DMS153 (cell line): ENCODE measurements around the gene ALLC.
"Not testable (repeated sequence)": the region's sequence is repeated elsewhere in the genome, so short reads cannot be mapped to it uniquely, and the experiment has no call there.

ENCODE experiments used
- DNase-seq: peaks from one replicate; lab custom pipeline; 2025; lab: John Stamatoyannopoulos, UW

ALLC gene

DNA sequence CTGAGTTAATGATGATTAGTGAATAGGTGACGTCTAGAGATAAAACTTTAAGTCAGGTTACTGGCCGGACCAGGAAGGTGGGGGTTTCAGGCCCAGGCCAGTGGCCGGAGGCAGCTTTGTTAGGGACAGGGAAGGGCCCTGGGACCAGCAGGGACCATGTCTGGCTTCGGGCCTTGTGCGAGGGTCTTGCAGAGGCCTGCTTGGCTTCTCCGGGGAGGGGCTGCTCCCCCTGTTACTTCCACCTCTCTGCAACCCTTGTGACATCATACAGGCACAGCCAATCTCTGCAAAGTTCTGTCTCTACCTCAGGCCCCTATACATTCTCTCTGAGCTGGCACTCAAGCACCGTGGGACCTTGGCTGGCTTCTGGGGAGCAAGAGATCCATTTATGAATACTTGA lies at the start of gene ALLC:
Gene ALLC, plus strand, starts transcription at position 320 of the 400 bp plus-strand sequence. CDS start 12,958 bp downstream, outside the sequence.
- DNase-seq, result no peak

DNA sequence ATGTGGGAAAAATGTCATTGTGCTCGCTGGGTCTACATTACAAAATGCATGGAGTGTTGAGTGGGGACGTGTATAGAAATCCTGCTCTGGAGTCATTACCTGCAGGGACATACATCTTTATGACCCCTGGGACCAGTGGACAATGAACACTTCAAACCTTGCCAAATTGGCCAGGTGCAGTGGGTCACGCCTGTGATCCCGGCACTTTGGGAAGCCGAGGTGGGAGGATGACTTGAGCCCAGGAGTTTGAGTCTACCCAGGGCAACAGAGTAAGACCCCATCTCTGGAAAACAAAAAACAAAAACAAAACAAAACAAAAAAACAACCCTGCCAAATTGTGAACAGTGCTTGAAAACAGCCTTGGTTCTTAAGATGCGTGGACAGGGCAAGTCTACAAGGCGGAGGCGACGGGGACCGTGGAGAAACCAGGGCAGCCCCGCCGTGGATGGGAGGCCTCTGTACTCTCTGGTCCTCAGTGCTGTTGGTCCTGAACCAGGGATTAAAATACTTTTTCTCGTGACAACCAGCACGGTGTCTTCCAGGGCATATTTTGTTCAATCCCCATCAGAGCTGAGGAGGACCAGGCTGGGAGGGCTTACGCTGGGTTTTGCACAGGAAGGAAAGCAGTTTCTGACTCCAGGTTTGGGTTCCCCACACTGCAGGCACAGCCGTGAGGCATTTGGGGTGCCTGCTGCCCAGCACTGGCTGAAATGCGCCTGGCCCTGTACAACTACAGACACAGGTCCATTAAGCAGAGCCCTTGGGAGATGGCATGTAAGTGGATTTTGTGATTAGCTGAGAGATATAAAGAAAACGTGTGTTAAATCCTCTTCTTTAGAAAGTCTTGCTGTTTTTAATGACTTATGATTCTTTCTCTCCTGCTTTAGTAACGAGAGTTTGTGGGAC lies 49.4 kb upstream of the ALLC start:
- peak; percentile 67 for DNase-seq

DNA sequence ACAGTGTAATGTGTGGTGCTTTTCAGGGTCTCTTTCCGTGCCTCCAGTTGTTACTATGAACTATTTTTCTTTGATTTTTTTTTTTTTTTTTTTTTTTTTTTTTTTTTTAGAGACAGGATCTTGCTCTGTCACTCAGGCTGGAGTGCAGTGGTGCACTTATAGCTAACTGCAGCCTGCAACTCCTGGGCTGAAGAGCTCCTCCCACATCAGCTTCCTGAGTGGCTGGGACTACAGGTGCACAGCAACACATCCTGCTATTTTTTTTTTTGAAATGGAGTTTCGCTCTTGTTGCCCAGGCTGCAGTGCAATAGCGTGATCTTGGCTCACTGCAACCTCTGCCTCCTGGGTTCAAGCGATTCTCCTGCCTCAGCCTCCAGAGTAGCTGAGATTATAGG lies 48.7 kb upstream of the ALLC start:
- DNase-seq, result peak; percentile 82

DNA sequence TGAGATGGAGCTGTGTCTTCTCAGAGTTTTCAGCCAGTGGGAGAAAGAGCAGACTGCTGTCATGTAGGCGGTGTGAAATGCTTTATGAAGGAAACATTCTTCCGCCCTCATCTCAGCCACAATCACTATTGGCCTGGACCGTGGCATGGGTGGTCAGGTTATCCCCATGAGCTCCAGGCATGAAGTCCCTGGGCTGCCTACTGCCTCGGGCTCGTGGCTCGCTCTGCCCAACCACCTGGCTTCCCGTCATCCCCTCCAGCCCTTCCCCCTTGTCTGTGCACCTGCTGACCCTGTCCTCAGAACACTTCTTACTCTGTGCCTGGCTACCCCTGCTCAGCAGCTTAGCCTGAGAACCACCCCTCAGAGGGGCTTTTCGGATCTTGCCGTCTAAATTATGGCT lies 47.6 kb upstream of the ALLC start:
- DNase-seq, result no peak

GRCh38 chr2:3610881-3611505 lies 47.0 kb upstream of the ALLC start:
- DNase-seq, result no peak

DNA sequence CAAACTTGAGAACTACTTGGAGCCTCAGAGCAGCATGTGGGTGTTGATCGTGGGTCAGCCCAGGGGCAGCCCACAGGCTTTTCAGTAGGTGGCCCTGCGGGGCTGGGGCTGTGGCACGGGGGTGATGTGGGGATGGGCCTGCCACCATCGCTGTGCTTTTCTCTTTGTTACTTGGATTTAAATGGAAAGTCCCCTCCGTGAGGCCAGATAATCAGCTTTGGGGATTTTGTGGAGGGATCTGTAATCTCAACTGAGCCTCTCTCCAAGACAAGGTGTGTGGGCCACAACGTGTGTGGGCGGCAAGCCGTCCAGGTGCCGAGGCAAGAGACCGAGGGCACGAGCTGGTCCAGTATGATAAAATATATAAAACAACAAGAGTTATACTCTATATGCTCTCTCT lies 46.4 kb upstream of the ALLC start:
- DNase-seq, result no peak

- DNase-seq, result no peak
Measured at GRCh38 chr2:3612639-3613523, 45.1 kb upstream of the ALLC start.

GRCh38 chr2:3613524-3613905 lies 44.5 kb upstream of the ALLC start:
- DNase-seq, result no peak

DNA sequence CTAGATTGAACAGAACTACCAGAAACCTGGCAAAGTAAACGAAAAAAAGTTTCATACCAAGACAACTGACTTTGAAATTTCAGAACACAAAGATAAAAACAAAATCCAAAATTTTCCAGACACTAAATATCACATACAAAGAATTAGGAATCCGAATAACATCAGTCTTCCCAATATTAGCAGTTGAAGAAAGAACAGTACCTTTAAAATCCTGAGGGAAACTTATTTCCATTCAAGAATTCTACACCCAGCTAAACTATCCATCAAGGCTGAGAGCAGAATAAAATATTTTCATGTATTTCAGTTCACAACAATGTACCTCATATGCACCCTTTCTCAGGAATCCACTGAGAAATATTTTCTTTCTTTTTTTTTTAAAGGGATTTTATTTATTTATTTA lies 43.3 kb upstream of the ALLC start:
- not testable (repeated sequence) for DNase-seq

DNA sequence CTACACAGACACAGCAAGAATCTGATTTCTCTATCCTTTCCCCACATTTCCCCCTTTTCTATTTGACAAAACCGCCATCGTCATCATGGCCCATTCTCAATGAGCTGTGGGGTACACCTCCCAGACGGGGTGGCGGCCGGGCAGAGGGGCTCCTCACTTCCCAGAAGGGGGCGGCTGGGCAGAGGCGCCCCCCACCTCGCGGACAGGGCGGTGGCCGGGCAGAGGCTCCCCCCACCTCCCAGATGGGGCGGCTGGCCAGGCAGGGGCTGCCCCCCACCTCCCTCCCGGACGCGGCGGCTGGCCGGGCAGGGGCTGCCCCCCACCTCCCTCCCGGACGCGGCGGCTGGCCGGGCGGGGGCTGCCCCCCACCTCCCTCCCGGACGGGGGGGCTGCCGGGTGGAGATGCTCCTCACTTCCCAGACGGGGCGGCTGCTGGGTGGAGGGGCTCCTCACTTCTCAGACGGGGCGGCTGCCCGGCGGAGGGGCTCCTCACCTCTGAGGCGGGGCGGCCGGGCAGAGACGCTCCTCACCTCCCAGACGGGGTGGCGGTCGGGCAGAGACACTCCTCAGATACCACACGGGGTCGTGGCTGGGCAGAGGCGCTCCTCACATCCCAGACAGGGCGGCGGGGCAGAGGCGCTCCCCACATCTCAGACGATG lies 42.3 kb upstream of the ALLC start:
- not testable (repeated sequence) for DNase-seq

GRCh38 chr2:3616435-3617197 lies 41.4 kb upstream of the ALLC start:
- DNase-seq, result not testable (repeated sequence)

DNA sequence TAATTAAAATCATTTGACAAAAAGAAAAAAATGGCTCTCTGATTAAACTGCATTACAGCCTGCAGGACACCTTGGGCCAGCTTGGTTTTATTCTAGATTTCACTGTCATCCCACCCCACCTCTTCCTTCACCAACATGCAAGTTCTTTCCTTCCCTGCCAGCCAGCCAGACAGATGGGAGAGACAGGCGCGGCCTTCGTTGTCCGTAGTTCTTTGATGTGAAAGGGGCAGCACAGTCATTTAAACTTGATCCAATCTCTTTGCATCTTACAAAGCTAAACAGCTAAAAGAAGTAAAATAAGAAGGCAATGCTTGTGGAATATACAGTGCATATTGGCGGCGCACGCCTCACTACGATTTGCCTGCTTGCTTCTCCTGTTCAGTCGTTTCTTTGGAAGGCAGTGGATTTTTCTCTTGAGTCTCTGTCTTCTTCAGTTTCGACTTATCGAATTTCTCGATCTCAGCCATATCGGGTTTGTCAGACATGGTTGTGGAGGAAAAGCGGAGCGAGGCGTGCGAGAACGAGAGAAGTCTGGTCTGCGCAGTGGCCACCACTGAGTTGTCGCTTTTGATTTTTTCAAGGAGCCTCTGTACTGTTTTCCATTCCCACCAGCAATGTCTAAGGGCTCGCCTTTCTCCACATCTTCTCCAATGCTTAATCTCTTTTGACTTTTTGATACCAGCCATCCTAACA lies 40.7 kb upstream of the ALLC start:
- DNase-seq, result no peak

DNA sequence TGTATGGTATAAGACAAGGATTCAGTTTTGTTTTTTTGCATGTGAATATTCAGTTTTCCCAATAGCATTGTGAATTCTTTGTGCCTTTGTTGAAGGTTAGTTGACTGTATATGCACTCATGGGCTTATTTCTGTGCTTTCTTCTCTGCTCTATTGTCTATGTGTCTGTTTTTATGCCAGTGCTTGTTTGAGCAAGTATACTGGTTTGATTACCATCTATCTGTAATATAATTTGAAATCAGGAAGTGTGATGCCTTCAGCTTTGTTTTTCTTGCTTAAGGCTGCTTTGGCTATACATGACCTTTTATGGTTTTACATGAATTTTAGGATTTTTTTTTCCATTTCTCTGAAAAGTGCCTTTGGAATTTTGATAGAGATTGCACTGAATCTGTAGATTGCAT lies 39.6 kb upstream of the ALLC start:
- DNase-seq, result no peak

- no peak for DNase-seq
Measured at GRCh38 chr2:3619033-3619432, 39.0 kb upstream of the ALLC start.

DNA sequence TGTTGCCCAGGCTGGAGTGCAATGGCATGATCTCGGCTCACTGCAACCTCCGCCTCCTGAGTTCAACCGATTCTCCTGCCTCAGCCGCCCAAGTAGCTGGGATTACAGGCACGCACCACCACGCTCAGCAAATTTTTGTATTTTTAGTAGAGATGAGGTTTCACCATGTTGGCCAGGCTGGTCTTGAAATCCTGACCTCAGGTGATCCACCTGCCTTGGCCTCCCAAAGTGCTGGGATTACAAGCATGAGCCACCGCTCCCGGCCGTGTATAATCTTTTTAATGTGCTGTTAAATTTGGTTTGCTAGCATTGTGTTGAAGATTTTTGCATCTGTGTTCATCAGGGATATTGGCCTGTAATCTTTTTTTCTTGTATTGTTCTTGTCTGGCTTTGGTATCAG lies 38.3 kb upstream of the ALLC start:
- DNase-seq, result not testable (repeated sequence)

DNA sequence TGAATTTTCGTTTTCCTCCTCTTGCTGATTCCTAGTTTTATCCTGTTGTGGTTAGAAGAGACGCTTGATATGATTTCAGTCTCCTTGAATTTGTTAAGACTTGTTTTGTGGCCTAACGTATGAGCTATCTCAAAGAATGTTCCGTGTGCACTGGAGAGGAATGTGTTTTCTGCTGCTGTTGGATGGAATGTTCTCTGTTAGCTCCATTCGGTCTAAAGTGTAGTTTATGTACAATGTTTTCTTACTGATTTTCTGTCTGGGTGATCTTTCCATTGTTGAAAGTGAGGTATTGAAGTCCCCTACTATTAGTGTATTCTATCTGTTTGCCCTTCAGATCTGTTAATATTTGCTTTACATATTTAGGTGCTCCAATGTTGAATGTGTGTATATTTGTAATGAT lies 37.2 kb upstream of the ALLC start:
- DNase-seq, result no peak

GRCh38 chr2:3622967-3623366 lies 35.0 kb upstream of the ALLC start:
- no peak for DNase-seq

- DNase-seq, result no peak
Measured at GRCh38 chr2:3624059-3624794, 33.8 kb upstream of the ALLC start.

GRCh38 chr2:3625186-3625585 lies 32.8 kb upstream of the ALLC start:
- no peak for DNase-seq
